ENCODE results near the gene MACROH2A1.
"Not testable (repeated sequence)": the region's sequence is repeated elsewhere in the genome, so short reads cannot be mapped to it uniquely, and the experiment has no call there.

MACROH2A1 gene

GRCh38 chr5:135371622-135372232, 27.3 kb downstream of the MACROH2A1 start:
- no peak overlapping the region for H3K9ac ChIP-seq (ENCODE audit: low read length)
- peaks cover 37% of the 10 kb centered on the region for H3K4me1 ChIP-seq (ENCODE audit: insufficient read depth, low read length)
- no peaks in the 10 kb centered on the region for H3K27me3 ChIP-seq (ENCODE audit: control insufficient read depth in 1 of 2, insufficient read depth in 2 of 2, low read length in 2 of 2)
- peaks cover 38% of the 10 kb centered on the region for H3K36me3 ChIP-seq (ENCODE audit: insufficient read depth, low read length)
- H3K4me3 ChIP-seq (ENCODE audit: low read depth in 1 of 2, low read length in 2 of 2): no peak overlapping the region
- H3K9me3 ChIP-seq (ENCODE audit: low read length): no peaks in the 10 kb centered on the region
- H3K27ac ChIP-seq (ENCODE audit: low read depth, low read length): no peak overlapping the region

DNA sequence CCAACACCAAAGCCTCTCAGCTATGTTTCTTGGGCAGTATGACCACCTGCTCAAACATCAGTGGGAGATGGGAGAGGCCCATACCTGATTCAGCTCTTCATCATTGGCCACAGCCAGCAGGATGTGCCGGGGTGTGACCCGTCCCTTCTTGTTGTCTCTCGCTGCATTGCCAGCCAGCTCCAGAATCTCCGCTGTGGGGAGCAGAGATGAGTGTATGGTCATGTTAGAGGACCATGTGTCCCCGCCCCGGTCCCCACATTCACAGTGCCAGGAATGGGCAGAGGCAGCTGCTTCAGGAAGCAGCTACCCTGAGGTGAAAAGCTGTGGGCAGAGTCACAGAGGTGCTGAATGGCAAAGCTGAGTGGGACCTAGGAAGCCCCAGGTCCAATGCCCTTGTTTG, 29.1 kb downstream of the MACROH2A1 start:
- no peaks in the 10 kb centered on the region for H3K9me3 ChIP-seq (ENCODE audit: low read length)
- no peak overlapping the region for H3K4me3 ChIP-seq (ENCODE audit: low read depth in 1 of 2, low read length in 2 of 2)
- no peak overlapping the region for H3K9ac ChIP-seq (ENCODE audit: low read length)
- peaks cover 41% of the 10 kb centered on the region for H3K36me3 ChIP-seq (ENCODE audit: insufficient read depth, low read length)
- no peaks in the 10 kb centered on the region for H3K27me3 ChIP-seq (ENCODE audit: control insufficient read depth in 1 of 2, insufficient read depth in 2 of 2, low read length in 2 of 2)
- H3K27ac ChIP-seq (ENCODE audit: low read depth, low read length): no peak overlapping the region
- H3K4me1 ChIP-seq (ENCODE audit: insufficient read depth, low read length): peaks cover 42% of the 10 kb centered on the region

DNA sequence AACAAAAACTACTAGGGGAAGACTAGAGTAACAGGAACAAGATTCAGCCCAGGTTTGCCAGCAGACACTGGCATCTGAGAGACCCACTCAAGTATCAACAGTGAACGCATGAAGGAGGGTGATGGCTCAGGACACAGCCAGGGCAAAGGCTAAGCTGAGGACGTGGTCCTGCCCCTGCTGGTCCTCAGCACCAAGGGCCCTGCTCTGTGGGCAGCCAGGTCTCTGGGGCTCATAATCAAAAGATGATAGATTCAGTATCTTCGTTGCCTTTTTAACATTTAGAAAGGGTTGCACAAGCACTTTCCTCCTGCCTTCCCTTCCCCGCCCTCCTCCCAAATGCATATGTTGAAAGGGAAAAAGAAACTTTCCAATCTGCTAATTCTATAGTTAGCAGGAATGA, 31.5 kb downstream of the MACROH2A1 start:
- H3K9ac ChIP-seq (ENCODE audit: low read length): no peak overlapping the region

DNA sequence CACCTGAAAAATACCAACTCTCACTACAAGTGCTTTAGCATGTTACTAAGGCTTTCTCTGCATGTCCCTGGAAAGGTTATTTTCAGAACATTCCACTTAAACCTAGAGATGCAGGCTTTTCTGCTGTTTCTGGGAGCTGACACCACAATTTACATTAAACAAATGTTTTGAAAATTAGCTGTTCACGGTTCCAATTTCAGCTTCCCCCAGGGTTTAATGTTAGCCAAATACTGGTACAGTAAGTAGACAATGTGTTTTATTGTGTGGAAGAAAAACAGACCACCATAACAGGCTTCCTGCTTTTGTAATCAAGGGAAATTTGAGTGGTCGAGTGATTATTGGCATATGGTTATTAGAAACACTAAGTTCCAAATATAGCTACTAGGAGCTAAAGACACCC, 32.0 kb downstream of the MACROH2A1 start:
- Histone ChIP-seq H3K27ac (ENCODE audit: low read depth, low read length) (no peak overlapping the region), H3K4me1 (ENCODE audit: insufficient read depth, low read length) (peaks cover 29% of the 10 kb centered on the region), H3K9ac (ENCODE audit: low read length) (no peak overlapping the region), H3K9me3 (ENCODE audit: low read length) (no peaks in the 10 kb centered on the region), H3K4me3 (ENCODE audit: low read depth in 1 of 2, low read length in 2 of 2) (no peak overlapping the region), H3K27me3 (ENCODE audit: control insufficient read depth in 1 of 2, insufficient read depth in 2 of 2, low read length in 2 of 2) (no peaks in the 10 kb centered on the region), H3K36me3 (ENCODE audit: insufficient read depth, low read length) (peaks cover 41% of the 10 kb centered on the region)

More for the DNA sequence above, 31.5 kb downstream of the MACROH2A1 start:
- Histone ChIP-seq H3K4me1 (ENCODE audit: insufficient read depth, low read length) (peaks cover 29% of the 10 kb centered on the region), H3K27me3 (ENCODE audit: control insufficient read depth in 1 of 2, insufficient read depth in 2 of 2, low read length in 2 of 2) (no peaks in the 10 kb centered on the region), H3K4me3 (ENCODE audit: low read depth in 1 of 2, low read length in 2 of 2) (no peak overlapping the region), H3K36me3 (ENCODE audit: insufficient read depth, low read length) (peaks cover 41% of the 10 kb centered on the region), H3K9me3 (ENCODE audit: low read length) (no peaks in the 10 kb centered on the region), H3K27ac (ENCODE audit: low read depth, low read length) (no peak overlapping the region)

- Histone ChIP-seq H3K9me3 (ENCODE audit: low read length) (no peaks in the 10 kb centered on the region), H3K27ac (ENCODE audit: low read depth, low read length) (no peak overlapping the region), H3K36me3 (ENCODE audit: insufficient read depth, low read length) (peaks cover 42% of the 10 kb centered on the region), H3K4me1 (ENCODE audit: insufficient read depth, low read length) (peaks cover 29% of the 10 kb centered on the region), H3K9ac (ENCODE audit: low read length) (no peak overlapping the region), H3K4me3 (ENCODE audit: low read depth in 1 of 2, low read length in 2 of 2) (no peak overlapping the region), H3K27me3 (ENCODE audit: control insufficient read depth in 1 of 2, insufficient read depth in 2 of 2, low read length in 2 of 2) (no peaks in the 10 kb centered on the region)
Observed at GRCh38 chr5:135365281-135365680, 33.8 kb downstream of the MACROH2A1 start.

DNA sequence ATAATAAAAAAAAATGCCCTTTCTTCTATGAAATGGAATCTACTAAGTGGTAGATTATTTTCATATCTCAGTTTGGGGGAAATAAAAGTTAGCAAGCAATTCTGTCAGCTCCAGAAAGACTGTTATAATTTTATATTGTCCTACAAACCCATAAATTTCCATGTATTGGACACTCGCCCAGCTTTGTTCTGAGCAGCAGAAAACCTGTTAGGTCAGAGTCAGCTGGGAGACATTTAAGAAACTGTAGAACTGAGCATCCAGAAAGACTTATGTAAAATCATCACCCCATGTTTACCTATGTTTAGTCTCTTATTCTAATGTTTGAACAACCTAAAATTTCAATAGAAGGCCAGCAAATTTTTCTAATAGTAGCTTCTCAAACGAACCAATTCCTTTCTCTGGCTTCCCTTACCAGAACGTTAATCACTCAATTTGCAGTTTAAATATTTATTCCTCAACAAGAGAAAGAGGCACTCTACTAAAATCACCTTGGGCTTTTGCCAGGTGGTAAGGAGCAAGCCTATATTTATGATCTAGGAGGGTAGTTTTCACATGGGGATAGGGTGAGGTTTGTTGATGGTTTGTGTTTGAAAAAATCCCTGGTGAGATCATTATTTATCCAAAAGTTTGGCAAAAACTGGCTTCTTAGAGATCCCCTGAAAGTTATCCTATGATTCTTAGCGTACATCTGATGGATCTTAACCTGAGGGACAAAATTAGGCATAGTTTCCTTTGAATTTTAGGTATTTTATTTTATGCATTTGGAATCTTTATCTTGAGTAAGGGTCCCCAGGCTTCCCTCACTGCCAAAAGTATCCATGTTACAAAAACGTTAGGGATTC, 34.4 kb downstream of the MACROH2A1 start:
- Histone ChIP-seq H3K27ac (ENCODE audit: low read depth, low read length) (no peak overlapping the region), H3K4me1 (ENCODE audit: insufficient read depth, low read length) (peaks cover 29% of the 10 kb centered on the region), H3K36me3 (ENCODE audit: insufficient read depth, low read length) (peaks cover 39% of the 10 kb centered on the region), H3K9me3 (ENCODE audit: low read length) (no peaks in the 10 kb centered on the region), H3K27me3 (ENCODE audit: control insufficient read depth in 1 of 2, insufficient read depth in 2 of 2, low read length in 2 of 2) (no peaks in the 10 kb centered on the region), H3K9ac (ENCODE audit: low read length) (no peak overlapping the region), H3K4me3 (ENCODE audit: low read depth in 1 of 2, low read length in 2 of 2) (no peak overlapping the region)

GRCh38 chr5:135363342-135363741, 35.7 kb downstream of the MACROH2A1 start:
- not testable (repeated sequence) for H3K27me3 ChIP-seq (ENCODE audit: control insufficient read depth in 1 of 2, insufficient read depth in 2 of 2, low read length in 2 of 2); H3K9me3 ChIP-seq (ENCODE audit: low read length); H3K9ac ChIP-seq (ENCODE audit: low read length); H3K4me3 ChIP-seq (ENCODE audit: low read depth in 1 of 2, low read length in 2 of 2); H3K27ac ChIP-seq (ENCODE audit: low read depth, low read length)
- peaks cover 29% of the 10 kb centered on the region for H3K4me1 ChIP-seq (ENCODE audit: insufficient read depth, low read length)
- peaks cover 26% of the 10 kb centered on the region for H3K36me3 ChIP-seq (ENCODE audit: insufficient read depth, low read length)

DNA sequence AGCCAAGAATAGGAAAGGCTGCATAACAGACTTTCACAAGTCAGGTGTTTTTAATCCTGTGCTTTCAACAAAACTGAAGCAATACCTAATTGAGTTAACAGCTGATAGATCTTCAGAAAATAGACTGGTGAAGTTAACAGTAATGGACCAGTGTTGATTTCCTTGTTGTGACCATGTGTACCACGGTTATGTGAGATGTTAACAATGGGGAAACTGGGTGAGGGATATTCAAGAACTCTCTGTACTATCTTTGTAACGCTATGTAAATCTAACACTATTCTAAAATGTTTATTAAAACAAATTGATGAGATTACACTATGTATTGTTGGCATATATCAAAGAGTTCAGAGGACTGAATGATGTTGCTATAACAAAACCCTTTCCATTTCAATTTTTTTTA, 36.9 kb downstream of the MACROH2A1 start:
- no peak overlapping the region for H3K4me3 ChIP-seq (ENCODE audit: low read depth in 1 of 2, low read length in 2 of 2)
- peaks cover 14% of the 10 kb centered on the region for H3K36me3 ChIP-seq (ENCODE audit: insufficient read depth, low read length)
- no peaks in the 10 kb centered on the region for H3K9me3 ChIP-seq (ENCODE audit: low read length)
- no peak overlapping the region for H3K9ac ChIP-seq (ENCODE audit: low read length)
- peaks cover 31% of the 10 kb centered on the region for H3K4me1 ChIP-seq (ENCODE audit: insufficient read depth, low read length)
- H3K27me3 ChIP-seq (ENCODE audit: control insufficient read depth in 1 of 2, insufficient read depth in 2 of 2, low read length in 2 of 2): no peaks in the 10 kb centered on the region
- no peak overlapping the region for H3K27ac ChIP-seq (ENCODE audit: low read depth, low read length)

DNA sequence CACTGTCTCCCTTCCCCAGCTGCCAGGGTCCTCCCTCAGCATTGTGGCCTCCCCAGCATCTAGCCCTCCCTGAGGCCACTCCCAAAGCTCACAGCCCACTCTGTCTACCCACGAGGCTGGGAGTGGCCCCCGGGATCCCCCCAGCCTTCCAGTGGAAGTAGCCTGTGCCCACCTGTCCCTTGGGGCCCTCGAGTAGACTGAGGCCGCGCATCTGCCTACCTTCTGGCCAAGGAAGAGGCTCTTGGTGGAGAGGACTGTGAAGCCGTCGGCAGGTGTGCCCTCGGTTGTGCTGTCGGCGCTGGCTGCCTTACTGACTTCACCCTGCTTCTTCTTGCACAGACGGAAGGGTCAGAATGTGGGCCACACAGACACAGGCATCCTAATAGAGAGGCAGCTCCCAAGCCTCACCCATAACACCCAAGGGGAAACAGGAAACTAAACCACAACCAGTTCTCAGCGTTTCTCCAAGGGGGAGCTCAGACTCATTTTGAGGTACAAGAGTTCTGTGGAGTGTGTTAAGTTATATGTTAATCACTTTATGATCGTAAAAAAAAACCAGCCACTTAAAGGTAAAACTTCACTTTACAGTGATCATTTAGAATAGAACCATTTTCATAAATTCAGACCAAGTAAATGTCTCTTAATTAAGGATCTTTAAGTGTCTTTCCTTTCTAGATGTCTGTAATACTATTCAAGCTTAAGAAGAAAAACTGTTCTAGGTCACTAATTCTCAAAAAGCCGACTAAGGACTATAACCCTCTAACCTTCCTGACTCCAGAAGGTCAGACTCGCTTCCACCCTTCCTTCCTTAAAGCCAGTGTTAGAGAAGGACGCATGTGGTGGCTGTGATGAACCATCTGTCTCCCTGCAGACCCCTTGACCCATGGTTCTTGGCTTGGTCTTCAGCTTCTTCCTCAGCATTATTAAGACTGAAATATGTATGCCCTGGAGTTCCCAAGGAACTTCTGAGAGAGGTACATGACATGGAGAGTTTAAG, 38.5 kb downstream of the MACROH2A1 start:
- H3K9me3 ChIP-seq (ENCODE audit: low read length): no peaks in the 10 kb centered on the region
- no peaks in the 10 kb centered on the region for H3K27me3 ChIP-seq (ENCODE audit: control insufficient read depth in 1 of 2, insufficient read depth in 2 of 2, low read length in 2 of 2)
- no peak overlapping the region for H3K9ac ChIP-seq (ENCODE audit: low read length)
- H3K36me3 ChIP-seq (ENCODE audit: insufficient read depth, low read length): peaks cover 7% of the 10 kb centered on the region
- no peak overlapping the region for H3K27ac ChIP-seq (ENCODE audit: low read depth, low read length)
- H3K4me1 ChIP-seq (ENCODE audit: insufficient read depth, low read length): peaks cover 32% of the 10 kb centered on the region
- no peak overlapping the region for H3K4me3 ChIP-seq (ENCODE audit: low read depth in 1 of 2, low read length in 2 of 2)

DNA sequence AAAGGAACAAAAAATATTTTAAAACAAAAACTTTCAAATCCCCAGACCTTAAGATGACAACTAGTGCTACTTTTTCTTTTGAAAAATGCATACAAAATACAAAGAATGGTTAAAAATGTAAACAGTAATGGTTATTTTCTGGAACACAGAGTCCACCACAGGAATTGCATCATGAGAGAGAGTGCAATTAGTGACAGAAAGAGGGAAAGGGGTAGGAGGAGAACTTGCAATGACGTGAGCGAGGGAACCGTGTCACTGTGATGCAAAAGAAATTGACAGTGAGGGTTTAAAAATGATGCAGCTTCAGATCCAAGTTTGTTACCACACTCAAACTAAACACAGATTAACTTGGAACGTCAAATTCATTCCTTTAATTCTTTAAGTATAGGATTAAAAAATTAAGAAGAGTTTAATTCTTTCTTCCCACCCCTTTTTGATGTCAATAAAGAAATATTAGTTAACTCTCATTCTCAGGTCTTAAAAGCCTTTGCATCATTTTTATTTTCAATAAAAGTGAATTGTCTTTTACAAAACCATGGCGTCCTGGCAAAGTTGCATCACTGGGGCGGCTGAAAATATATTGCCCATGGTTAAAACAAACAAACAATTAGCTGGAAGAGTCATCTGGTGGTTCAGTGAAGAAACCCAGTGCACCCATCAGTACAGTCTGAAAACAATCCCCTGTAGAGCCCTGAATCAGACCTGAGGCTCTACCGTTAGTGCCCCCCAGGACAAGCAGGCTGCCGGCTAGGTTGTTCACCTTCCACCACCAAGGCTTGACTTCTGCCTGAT, 39.5 kb downstream of the MACROH2A1 start:
- Histone ChIP-seq H3K4me3 (ENCODE audit: low read depth in 1 of 2, low read length in 2 of 2) (no peak overlapping the region), H3K36me3 (ENCODE audit: insufficient read depth, low read length) (peaks cover 7% of the 10 kb centered on the region), H3K27ac (ENCODE audit: low read depth, low read length) (no peak overlapping the region), H3K9me3 (ENCODE audit: low read length) (no peaks in the 10 kb centered on the region), H3K4me1 (ENCODE audit: insufficient read depth, low read length) (peaks cover 32% of the 10 kb centered on the region), H3K9ac (ENCODE audit: low read length) (no peak overlapping the region), H3K27me3 (ENCODE audit: control insufficient read depth in 1 of 2, insufficient read depth in 2 of 2, low read length in 2 of 2) (no peaks in the 10 kb centered on the region)
